H9 (cell line): ENCODE data around the gene GMPR2. TPM values are rescaled to one million over a fixed set of nuclear protein-coding genes. Genes with fewer than 3 reads are reported as not detected.
A peak's percentile ranks its signal among the peaks of the same experiment; 100 is the strongest.
"Not testable (repeated sequence)": the region's sequence is repeated elsewhere in the genome, so short reads cannot be mapped to it uniquely, and the experiment has no call there.

Experiments
- DNase-seq: peaks from one replicate; pipeline ENCODE4 v3.0.0-alpha.2; 2017
- H2AFZ ChIP-seq: one replicate; pipeline ENCODE4 v1.6.1; 2013; ENCODE audit warnings: mild to moderate bottlenecking, low read length, control low read depth, moderate library complexity
- H2AK5ac ChIP-seq: 2 replicates; pipeline ENCODE4 v1.6.1; 2013; ENCODE audit warnings: low read length, control low read depth, mixed read lengths; ENCODE audit not compliant: insufficient read length
- H2BK120ac ChIP-seq: one replicate; pipeline ENCODE4 v1.6.1; 2013; ENCODE audit warnings: low read depth, mild to moderate bottlenecking, low read length, control low read depth, inconsistent platforms; ENCODE audit not compliant: poor library complexity, severe bottlenecking
- H2BK12ac ChIP-seq: 2 replicates; pipeline ENCODE4 v1.6.1; 2013; ENCODE audit warnings: low read length, control low read depth, mixed read lengths, low read depth; ENCODE audit not compliant: insufficient read length
- H2BK15ac ChIP-seq: 2 replicates; pipeline ENCODE4 v1.6.1; 2013; ENCODE audit warnings: low read depth, low read length, control low read depth
- H2BK20ac ChIP-seq: one replicate; pipeline ENCODE4 v1.6.1; 2013; ENCODE audit warnings: low read depth, mild to moderate bottlenecking, low read length, control low read depth, inconsistent platforms; ENCODE audit not compliant: poor library complexity, severe bottlenecking
- H2BK5ac ChIP-seq: 2 replicates; pipeline ENCODE4 v1.6.1; 2013; ENCODE audit warnings: low read length, control low read depth, mixed read lengths; ENCODE audit not compliant: insufficient read length
- H3K14ac ChIP-seq: 2 replicates; pipeline ENCODE4 v1.6.1; 2013; ENCODE audit warnings: low read length, control low read depth; ENCODE audit not compliant: insufficient read depth
- H3K18ac ChIP-seq: 2 replicates; pipeline ENCODE4 v1.6.1; 2013; ENCODE audit warnings: low read depth, mild to moderate bottlenecking, mixed read lengths, low read length, control low read depth; ENCODE audit not compliant: insufficient read length
- H3K23ac ChIP-seq: 2 replicates; pipeline ENCODE4 v1.6.1; 2013; ENCODE audit warnings: low read length, control low read depth, mixed read lengths, low read depth; ENCODE audit not compliant: insufficient read length
- H3K23me2 ChIP-seq: 2 replicates; pipeline ENCODE4 v1.6.1; 2013; ENCODE audit warnings: low read depth, mild to moderate bottlenecking, mixed read lengths, low read length, control low read depth; ENCODE audit not compliant: insufficient read length, poor library complexity, severe bottlenecking
- H3K27ac ChIP-seq: 2 replicates; pipeline ENCODE4 v1.5.1; 2013; ENCODE audit warnings: low read length, control low read depth, mixed read lengths, low read depth; ENCODE audit not compliant: insufficient read length
- H3K27me3 ChIP-seq: 2 replicates; pipeline ENCODE4 v1.6.1; 2013; ENCODE audit warnings: low read length, control low read depth, inconsistent platforms; ENCODE audit not compliant: insufficient read depth
- H3K4ac ChIP-seq: 2 replicates; pipeline ENCODE4 v1.6.1; 2013; ENCODE audit warnings: low read depth, mild to moderate bottlenecking, control low read depth, inconsistent platforms, low read length, moderate library complexity
- H3K4me1 ChIP-seq: 2 replicates; pipeline ENCODE4 v1.6.1; 2013; ENCODE audit warnings: low read length, control low read depth, inconsistent platforms; ENCODE audit not compliant: insufficient read depth
- H3K4me2 ChIP-seq: 2 replicates; pipeline ENCODE4 v1.6.1; 2013; ENCODE audit warnings: low read length, control low read depth, mixed read lengths; ENCODE audit not compliant: insufficient read length, insufficient read depth
- H3K56ac ChIP-seq: 2 replicates; pipeline ENCODE4 v1.6.1; 2013; ENCODE audit warnings: low read depth, mild to moderate bottlenecking, mixed read lengths, low read length, control low read depth; ENCODE audit not compliant: insufficient read length
- H3K79me1 ChIP-seq: 2 replicates; pipeline ENCODE4 v1.6.1; 2013; ENCODE audit warnings: low read depth, mild to moderate bottlenecking, moderate library complexity, low read length, control low read depth, inconsistent platforms; ENCODE audit not compliant: insufficient read depth, poor library complexity, severe bottlenecking
- H3K79me2 ChIP-seq: 2 replicates; pipeline ENCODE4 v1.6.1; 2013; ENCODE audit warnings: low read length, control low read depth, inconsistent platforms; ENCODE audit not compliant: insufficient read depth
- H3K9ac ChIP-seq: 2 replicates; pipeline ENCODE4 v1.6.1; 2013; ENCODE audit warnings: low read length, control low read depth, mixed read lengths; ENCODE audit not compliant: insufficient read length; ENCODE audit errors: extremely low read depth
- H3K9me3 ChIP-seq: one replicate; pipeline ENCODE4 v1.6.1; 2013; ENCODE audit warnings: low read depth, low read length, inconsistent platforms; ENCODE audit not compliant: control insufficient read depth
- H3T11ph ChIP-seq: one replicate; pipeline ENCODE4 v1.6.1; 2013; ENCODE audit warnings: mild to moderate bottlenecking, low read length, control low read depth, inconsistent platforms
- H4K20me1 ChIP-seq: one replicate; pipeline ENCODE4 v1.6.1; 2013; ENCODE audit not compliant: control insufficient read depth, insufficient read length, insufficient read depth
- H4K5ac ChIP-seq: 2 replicates; pipeline ENCODE4 v1.6.1; 2013; ENCODE audit warnings: low read depth, mild to moderate bottlenecking, mixed read lengths, low read length, control low read depth; ENCODE audit not compliant: insufficient read length
- H4K8ac ChIP-seq: replicated peaks from 2 replicates; pipeline ENCODE4 v1.6.1; 2013; ENCODE audit warnings: low read length, control low read depth, mixed read lengths, low read depth; ENCODE audit not compliant: insufficient read length
- H4K91ac ChIP-seq: 2 replicates; pipeline ENCODE4 v1.6.1; 2013; ENCODE audit warnings: low read depth, mild to moderate bottlenecking, moderate library complexity, mixed read lengths, low read length, control low read depth; ENCODE audit not compliant: insufficient read length
- H3K27ac Mint-ChIP-seq, 3 experiments: 2 replicates in 2 of 3; 3 replicates in 1 of 3; pipeline ENCODE4 v1.8.0; 2020 to 2021; ENCODE audit warnings: mixed read lengths in 3 of 3, mild to moderate bottlenecking in 1 of 3, moderate library complexity in 1 of 3
- H3K27me3 Mint-ChIP-seq: 2 replicates; pipeline ENCODE4 v1.8.0; 2021; ENCODE audit warnings: low read depth, mild to moderate bottlenecking, moderate library complexity, mixed read lengths
- H3K36me3 Mint-ChIP-seq, 3 experiments: 2 replicates in 2 of 3; 3 replicates in 1 of 3; pipeline ENCODE4 v1.8.0; 2020 to 2021; ENCODE audit warnings: low read depth in 3 of 3, mixed read lengths in 3 of 3; ENCODE audit not compliant: insufficient read depth in 1 of 3
- H3K4me1 Mint-ChIP-seq, 2 experiments: 2 replicates each; pipeline ENCODE4 v1.8.0; 2020; ENCODE audit warnings: mixed read lengths in 2 of 2
- H3K4me3 Mint-ChIP-seq, 2 experiments: 2 replicates in 1 of 2; 3 replicates in 1 of 2; pipeline ENCODE4 v1.8.0; 2020 to 2021; ENCODE audit warnings: mild to moderate bottlenecking in 2 of 2, mixed read lengths in 2 of 2, moderate library complexity in 1 of 2
- H3K9me3 Mint-ChIP-seq, 2 experiments: 2 replicates in 1 of 2; 3 replicates in 1 of 2; pipeline ENCODE4 v1.8.0; 2020; ENCODE audit warnings: mild to moderate bottlenecking in 2 of 2, mixed read lengths in 2 of 2, moderate library complexity in 1 of 2
- WGBS: extraction: QIAGEN DNeasy Blood & Tissue Kit; methylation state at CpG from one replicate; pipeline ENCODE4 v1.1.7; 2013; ENCODE audit warnings: missing lambda C conversion rate, low lambda C conversion rate, mixed read lengths; ENCODE audit not compliant: insufficient read length; ENCODE audit errors: extremely low coverage; 5-methylcytosine and 5-hydroxymethylcytosine counted together
- total RNA-seq: library from RNA; stranded (reverse); gene quantifications from 2 replicates; pipeline ENCODE4 v1.2.1, GENCODE V29; 2021

Gene GMPR2
- total RNA-seq, 1 experiment from 2014 or later, result 84.7 TPM

DNA sequence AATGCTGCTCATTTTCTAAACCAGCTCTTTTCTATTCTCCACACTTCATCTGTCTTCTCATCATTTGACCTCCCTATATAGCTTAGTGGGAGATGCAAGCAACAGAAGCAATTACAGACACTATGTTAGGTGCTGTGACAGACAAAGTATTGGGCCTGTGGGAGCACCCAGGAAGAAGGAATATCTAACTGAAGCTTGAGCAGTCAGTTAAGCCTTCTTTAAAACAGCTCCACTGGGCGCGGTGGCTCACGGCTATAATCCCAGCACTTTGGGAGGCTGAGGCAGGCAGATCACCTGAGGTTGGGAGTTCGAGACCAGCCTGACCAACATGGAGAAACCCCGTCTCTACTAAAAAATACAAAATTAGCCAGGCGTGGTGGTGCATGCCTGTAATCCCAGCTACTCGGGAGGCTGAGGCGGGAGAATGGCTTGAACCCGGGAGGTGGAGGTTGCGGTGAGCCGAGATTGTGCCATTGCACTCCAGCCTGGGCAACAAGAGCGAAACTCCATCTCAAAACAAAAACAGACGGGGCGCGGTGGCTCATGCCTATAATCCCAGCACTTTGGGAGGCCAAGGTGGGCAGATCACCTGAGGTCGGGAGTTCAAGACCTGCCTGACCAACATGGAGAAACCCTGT lies 29.4 kb upstream of the GMPR2 start:
- H3T11ph ChIP-seq, H3K9me3 ChIP-seq, H3K4ac ChIP-seq, H4K20me1 ChIP-seq, H2BK15ac ChIP-seq, H3K23me2 ChIP-seq, H3K9ac ChIP-seq, DNase-seq, H2BK5ac ChIP-seq, H2BK20ac ChIP-seq, H2AFZ ChIP-seq, H3K14ac ChIP-seq, H3K79me2 ChIP-seq, H3K23ac ChIP-seq, H3K27me3 ChIP-seq, H4K5ac ChIP-seq, H3K4me1 ChIP-seq, H2BK120ac ChIP-seq, H2AK5ac ChIP-seq, H3K56ac ChIP-seq, H3K18ac ChIP-seq, H3K79me1 ChIP-seq, H4K8ac ChIP-seq, H3K27me3 Mint-ChIP-seq, H2BK12ac ChIP-seq: not testable (repeated sequence)
- H3K9me3 Mint-ChIP-seq, result peaks cover 8 to 15% of the 10 kb centered on the region in 2 experiments
- peaks cover 51 to 88% (median 81%) of the 10 kb centered on the region in 3 experiments for H3K36me3 Mint-ChIP-seq
- H3K27ac ChIP-seq, result peak overlapping the region; percentile 89
- peak overlapping the region; percentile 28 to 52; a peak in 3 of 5 replicates for H3K4me3 Mint-ChIP-seq
- peaks cover 29 to 38% of the 10 kb centered on the region in 2 experiments for H3K4me1 Mint-ChIP-seq
- H3K4me2 ChIP-seq, result peak overlapping the region; percentile 26
- peak overlapping the region; percentile 94 to 98 (median 95); a peak in 5 of 7 replicates for H3K27ac Mint-ChIP-seq
- no CpG with 5 or more reads among the region's 16 CpGs for WGBS
- H4K91ac ChIP-seq, result peak overlapping the region; percentile 3
